Tibial nerve (tissue), 4 donors: ENCODE data around the gene TH. TPM values are rescaled to one million over a fixed set of nuclear protein-coding genes. Genes with fewer than 3 reads are reported as not detected.

Experiments
- DNase-seq, 2 donors: peaks; one replicate each; pipeline ENCODE4 v3.0.0-alpha.2; 2019; ENCODE audit warnings: low spot score in 2 of 2
- H3K27ac ChIP-seq, 4 donors: fragments of 200-600 bp; sonication (generic) in 3 of 4; one replicate each; pipeline ENCODE4 v1.5.1; 2017 to 2019; ENCODE audit warnings: mild to moderate bottlenecking in 1 of 4
- H3K27me3 ChIP-seq, 2 donors: fragments of 200-600 bp; sonication (generic) in 1 of 2; one replicate each; pipeline versions ENCODE4 v1.5.1 to v1.6.0; 2017 to 2019
- H3K36me3 ChIP-seq, 3 donors: fragments of 200-600 bp; sonication (generic); one replicate each; pipeline ENCODE4 v1.5.1; 2018 to 2019
- H3K4me1 ChIP-seq, 4 donors: fragments of 200-600 bp; sonication (generic) in 3 of 4; one replicate each; pipeline ENCODE4 v1.5.1; 2017 to 2019
- H3K4me3 ChIP-seq, 4 donors: fragments of 200-600 bp; sonication (generic) in 3 of 4; one replicate each; pipeline ENCODE4 v1.5.1; 2017 to 2019; ENCODE audit warnings: mild to moderate bottlenecking in 1 of 4, moderate library complexity in 1 of 4
- H3K9me3 ChIP-seq, 4 donors: fragments of 200-600 bp; sonication (generic) in 3 of 4; one replicate each; pipeline ENCODE4 v1.5.1; 2017 to 2019
- CTCF ChIP-seq, 5 experiments: fragments of 200-600 bp in 3 of 5; fragments of 450-650 bp in 2 of 5; sonication (generic) in 3 of 5; IDR thresholded peaks; one replicate each; pipeline ENCODE4 v1.5.1; 2016 to 2019; ENCODE audit warnings: antibody characterized with exemption in 5 of 5, mild to moderate bottlenecking in 3 of 5, moderate library complexity in 2 of 5
- EP300 ChIP-seq, 2 donors: sonication (generic); formaldehyde crosslinking; IDR thresholded peaks; one replicate each; pipeline ENCODE4 v1.6.1; 2017; ENCODE audit warnings: antibody characterized with exemption in 2 of 2, mild to moderate bottlenecking in 1 of 2
- POLR2A ChIP-seq, 2 donors: fragments of 450-650 bp; IDR thresholded peaks; one replicate each; pipeline ENCODE4 v1.6.1; 2017; ENCODE audit warnings: antibody characterized with exemption in 2 of 2, mild to moderate bottlenecking in 2 of 2, moderate library complexity in 2 of 2
- WGBS, 2 donors: methylation state at CpG; one replicate each; pipeline ENCODE4 v1.1.5; 2018; 5-methylcytosine and 5-hydroxymethylcytosine counted together
- total RNA-seq, 4 donors: library from RNA; depleted of rRNA; stranded (reverse); fragments of >200 nt; gene quantifications; one replicate each; pipeline ENCODE4 v1.1.0, GENCODE V29; 2016

Gene TH
- total RNA-seq, 4 donors from 2014 or later: 1.3 TPM; not detected in 3

DNA sequence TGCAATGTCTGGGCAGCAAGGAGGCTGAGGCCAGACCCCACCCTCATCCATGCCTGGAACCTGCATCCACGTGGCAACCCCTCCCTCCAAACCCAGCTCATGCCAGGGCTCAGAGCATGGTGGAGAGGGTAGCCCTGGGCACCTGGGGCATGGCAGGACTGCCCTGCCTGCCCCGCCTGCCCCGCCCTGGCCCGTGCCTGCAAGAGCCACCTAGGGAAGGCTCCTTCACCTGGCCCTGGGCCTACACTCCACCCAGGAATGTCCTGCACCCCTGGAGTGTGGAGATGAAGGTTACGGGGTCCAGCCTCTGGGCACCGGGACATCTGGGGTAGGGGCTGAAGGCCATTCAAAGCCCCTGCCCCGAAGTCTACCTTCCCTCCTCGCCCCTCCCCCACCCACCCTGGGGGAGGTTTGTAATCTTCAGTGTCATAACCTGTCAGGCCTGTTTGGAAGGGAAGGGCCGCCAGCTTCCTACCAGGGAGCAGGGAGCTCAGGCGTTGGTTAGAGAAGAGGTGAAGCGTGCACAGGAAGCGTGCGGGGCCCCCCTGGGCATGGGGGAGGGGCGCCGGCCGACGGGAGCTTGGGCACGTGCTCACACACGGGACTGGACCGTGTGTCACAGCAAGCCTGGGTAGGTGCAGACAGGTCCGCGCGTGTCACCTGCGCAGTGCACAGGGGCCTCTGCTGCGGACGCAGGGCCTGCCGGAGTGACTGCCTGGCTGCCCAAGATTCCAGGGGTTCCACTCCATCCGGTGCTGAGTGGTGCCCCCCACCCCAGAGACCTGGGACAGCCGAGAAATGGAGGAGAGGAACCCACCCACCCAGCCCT is 30.7 kb upstream of the TH start:
- peaks cover 0 to 9% (median 0%) of the 10 kb centered on the region in 4 donors for H3K9me3 ChIP-seq
- 71 to 77% methylated on average over 15 to 19 of the region's 29 CpGs for WGBS, 2 donors
- H3K27me3 ChIP-seq: no peaks in the 10 kb centered on the region
- no peaks in the 10 kb centered on the region for H3K4me1 ChIP-seq
- no peak for TF ChIP-seq EP300 (IDR thresholded peaks at IDR 0.05)
- no peak for TF ChIP-seq POLR2A (IDR thresholded peaks at IDR 0.05)
- no peak for TF ChIP-seq CTCF (IDR thresholded peaks at IDR 0.05)
- H3K36me3 ChIP-seq: no peaks in the 10 kb centered on the region
- H3K4me3 ChIP-seq: no peak overlapping the region
- DNase-seq: no peak
- H3K27ac ChIP-seq: no peak overlapping the region

- no peak overlapping the region for H3K4me3 ChIP-seq
- peaks cover 0 to 5% (median 0%) of the 10 kb centered on the region in 4 donors for H3K9me3 ChIP-seq
- no peak overlapping the region for H3K27ac ChIP-seq
- no peaks in the 10 kb centered on the region for H3K4me1 ChIP-seq
- H3K27me3 ChIP-seq: no peaks in the 10 kb centered on the region
- TF ChIP-seq CTCF (IDR thresholded peaks at IDR 0.05) (no peak), POLR2A (IDR thresholded peaks at IDR 0.05) (no peak), EP300 (IDR thresholded peaks at IDR 0.05) (no peak)
- H3K36me3 ChIP-seq: no peaks in the 10 kb centered on the region
- DNase-seq: no peak
- WGBS, 2 donors: 91 to 94% methylated on average over 2 of the region's 2 CpGs
These were observed 29.9 kb upstream of the TH start for GRCh38 chr11:2201542-2201941.

- Histone ChIP-seq H3K36me3 (no peaks in the 10 kb centered on the region), H3K27ac (no peak overlapping the region), H3K4me1 (no peaks in the 10 kb centered on the region), H3K9me3 (peaks cover 0 to 5% (median 0%) of the 10 kb centered on the region in 4 donors), H3K27me3 (no peaks in the 10 kb centered on the region), H3K4me3 (no peak overlapping the region)
- 86 to 94% methylated on average over 1 of the region's 1 CpG for WGBS, 2 donors
- no peak for TF ChIP-seq POLR2A (IDR thresholded peaks at IDR 0.05)
- TF ChIP-seq EP300 (IDR thresholded peaks at IDR 0.05): no peak
- TF ChIP-seq CTCF (IDR thresholded peaks at IDR 0.05): no peak
- DNase-seq: no peak
These were observed 29.4 kb upstream of the TH start for GRCh38 chr11:2200957-2201519.

- TF ChIP-seq POLR2A (IDR thresholded peaks at IDR 0.05) (no peak), CTCF (IDR thresholded peaks at IDR 0.05) (no peak), EP300 (IDR thresholded peaks at IDR 0.05) (no peak)
- no peak overlapping the region for H3K4me3 ChIP-seq
- H3K27ac ChIP-seq: no peak overlapping the region
- 81 to 83% methylated on average over 11 of the region's 11 CpGs for WGBS, 2 donors
- DNase-seq: no peak
- H3K36me3 ChIP-seq: no peaks in the 10 kb centered on the region
- H3K9me3 ChIP-seq: peaks cover 0 to 5% (median 0%) of the 10 kb centered on the region in 4 donors
- H3K27me3 ChIP-seq: peaks cover 0 to 4% of the 10 kb centered on the region in 2 donors
- no peaks in the 10 kb centered on the region for H3K4me1 ChIP-seq
These were observed 28.9 kb upstream of the TH start for GRCh38 chr11:2200536-2200935.
